H1 (cell line): ENCODE measurements around the gene ANKRD29.

Experiments used
- CBX8 ChIP-seq: fragments of 300-800, 300-1000 bp; sonication (generic); IDR thresholded peaks from 2 replicates; pipeline ENCODE4 v1.7.1; 2016; ENCODE audit warnings: low read depth, low read length, borderline replicate concordance
- CTCF ChIP-seq, 3 experiments: IDR thresholded peaks; 1 replicate in 2 of 3; 2 replicates in 1 of 3; pipeline versions ENCODE4 v1.5.1 to v1.6.1; 2011; ENCODE audit warnings: low read length in 3 of 3, mild to moderate bottlenecking in 3 of 3, inconsistent platforms in 2 of 3, low read depth in 1 of 3, moderate library complexity in 1 of 3; ENCODE audit not compliant: insufficient read depth in 1 of 3; ENCODE audit errors: control extremely low read depth in 1 of 3
- E2F6 ChIP-seq: IDR thresholded peaks from 2 replicates; pipeline ENCODE4 v1.6.1; 2012; ENCODE audit warnings: inconsistent platforms
- RAD21 ChIP-seq, 2 experiments: IDR thresholded peaks in 1 of 2; conservative IDR thresholded peaks in 1 of 2; 2 replicates each; pipeline ENCODE4 v1.6.1; 2011; ENCODE audit warnings: low read depth in 2 of 2, low read length in 2 of 2, improper control_type of control experiment in 1 of 2, inconsistent platforms in 1 of 2, mild to moderate bottlenecking in 1 of 2, moderate library complexity in 1 of 2
- YY1 ChIP-seq: IDR thresholded peaks from 2 replicates; pipeline ENCODE4 v1.6.1; 2011; ENCODE audit warnings: low read depth, mild to moderate bottlenecking, low read length

- no peak for TF ChIP-seq RAD21 (IDR thresholded peaks at IDR 0.05 in 1 of 2, conservative IDR thresholded peaks at IDR 0.05 in 1 of 2; ENCODE audit: low read depth in 2 of 2, low read length in 2 of 2)
- no peak for TF ChIP-seq CTCF (IDR thresholded peaks at IDR 0.05; ENCODE audit: control extremely low read depth in 1 of 3, insufficient read depth in 1 of 3, low read depth in 1 of 3, low read length in 3 of 3)
- TF ChIP-seq YY1: no peak
- TF ChIP-seq E2F6: no peak
- TF ChIP-seq CBX8: no peak
Measured at GRCh38 chr18:23688528-23688927, 25.8 kb upstream of the ANKRD29 start.
